IMR-90 (cell line): ENCODE data around the gene GPR62. TPM values are rescaled to one million over a fixed set of nuclear protein-coding genes. Genes with fewer than 3 reads are reported as not detected.
"Not testable (repeated sequence)": the region's sequence is repeated elsewhere in the genome, so short reads cannot be mapped to it uniquely, and the experiment has no call there.

Source experiments
- ATAC-seq: fragments of 200-7000 bp; cut with Tn5 transposase; 2 replicates; pipeline ENCODE4 v1.9.1; 2020; ENCODE audit warnings: low read depth, mild to moderate bottlenecking, moderate library complexity
- BruUV-seq: library from RNA; stranded (reverse); fragments of 400-500 nt; replicated peaks from 2 replicates; lab custom pipeline; 2021; lab: Mats Ljungman, UMichigan
- CTCF ChIA-PET: fragments of 300-600 bp; formaldehyde crosslinking; extraction: SDS; loops from one replicate; lab custom pipeline; 2021; ENCODE audit warnings: antibody characterized with exemption; lab: Yijun Ruan, JAX
- POLR2A ChIA-PET: fragments of 300-600 bp; sonication (Branson Sonifier 250); formaldehyde crosslinking; loops from one replicate; lab custom pipeline; 2022; ENCODE audit warnings: antibody characterized with exemption; ENCODE audit not compliant: unreplicated experiment; lab: Charles Lee
- DNase-seq: peaks from one replicate; pipeline ENCODE4 v3.0.0; 2013
- H2AFZ ChIP-seq: replicated peaks from 2 replicates; pipeline ENCODE3; 2013; ENCODE audit warnings: low read length, mild to moderate bottlenecking; ENCODE audit not compliant: poor library complexity
- H2AK5ac ChIP-seq: 2 replicates; pipeline ENCODE4 v1.6.1; 2013; ENCODE audit warnings: low read depth, low read length, inconsistent platforms
- H2AK9ac ChIP-seq: replicated peaks from 2 replicates; pipeline ENCODE3; 2013; ENCODE audit warnings: mild to moderate bottlenecking, low read depth, low read length, moderate library complexity; ENCODE audit not compliant: poor library complexity
- H2BK120ac ChIP-seq: 2 replicates; pipeline ENCODE4 v1.6.1; 2013; ENCODE audit warnings: low read depth, low read length, inconsistent platforms
- H2BK15ac ChIP-seq: 3 replicates; pipeline ENCODE4 v1.6.1; 2013; ENCODE audit warnings: low read depth, low read length, inconsistent platforms
- H2BK20ac ChIP-seq: 2 replicates; pipeline ENCODE4 v1.6.1; 2013; ENCODE audit warnings: low read depth, mild to moderate bottlenecking, inconsistent platforms, low read length, moderate library complexity
- H2BK5ac ChIP-seq: 2 replicates; pipeline ENCODE4 v1.6.1; 2013; ENCODE audit warnings: mild to moderate bottlenecking, low read depth, low read length, inconsistent platforms; ENCODE audit not compliant: poor library complexity, severe bottlenecking
- H3K14ac ChIP-seq: replicated peaks from 2 replicates; pipeline ENCODE4 v1.6.1; 2013; ENCODE audit warnings: low read depth, low read length, inconsistent platforms
- H3K18ac ChIP-seq: 2 replicates; pipeline ENCODE4 v1.6.1; 2013; ENCODE audit warnings: low read depth, low read length, control low read depth
- H3K23ac ChIP-seq: 2 replicates; pipeline ENCODE4 v1.6.1; 2013; ENCODE audit warnings: low read depth, low read length, inconsistent platforms
- H3K27ac ChIP-seq: 2 replicates; pipeline ENCODE4 v1.5.1; 2013; ENCODE audit warnings: mild to moderate bottlenecking, control low read depth, low read length; ENCODE audit not compliant: insufficient read depth
- H3K27me3 ChIP-seq: 2 replicates; pipeline ENCODE4 v1.6.1; 2013; ENCODE audit warnings: low read length; ENCODE audit not compliant: control insufficient read depth, insufficient read depth
- H3K36me3 ChIP-seq: 2 replicates; pipeline ENCODE4 v1.6.1; 2013; ENCODE audit warnings: low read length, mixed read lengths; ENCODE audit not compliant: control insufficient read depth, insufficient read depth
- H3K4ac ChIP-seq: 2 replicates; pipeline ENCODE4 v1.6.1; 2013; ENCODE audit warnings: low read depth, low read length, inconsistent platforms
- H3K4me1 ChIP-seq: 2 replicates; pipeline ENCODE4 v1.6.1; 2013; ENCODE audit warnings: low read length, mixed read lengths; ENCODE audit not compliant: control insufficient read depth, insufficient read depth
- H3K4me2 ChIP-seq: 2 replicates; pipeline ENCODE4 v1.6.1; 2013; ENCODE audit warnings: low read depth, mild to moderate bottlenecking, control low read depth, low read length, moderate library complexity
- H3K4me3 ChIP-seq: 2 replicates; pipeline ENCODE4 v1.5.1; 2013; ENCODE audit warnings: low read depth, mild to moderate bottlenecking, control low read depth, low read length, moderate library complexity; ENCODE audit not compliant: insufficient read depth
- H3K56ac ChIP-seq: 2 replicates; pipeline ENCODE4 v1.6.1; 2013; ENCODE audit warnings: low read length, inconsistent platforms; ENCODE audit not compliant: insufficient read depth; ENCODE audit errors: extremely low read depth
- H3K79me1 ChIP-seq, 2 experiments: 2 replicates each; pipeline ENCODE4 v1.6.1; 2013; ENCODE audit warnings: low read length in 2 of 2, inconsistent platforms in 1 of 2, low read depth in 1 of 2
- H3K9ac ChIP-seq: 2 replicates; pipeline ENCODE4 v1.6.1; 2013; ENCODE audit warnings: low read depth, low read length, control low read depth
- H3K9me1 ChIP-seq: 2 replicates; pipeline ENCODE4 v1.6.1; 2013; ENCODE audit warnings: low read length, inconsistent platforms; ENCODE audit not compliant: insufficient read depth
- H3K9me3 ChIP-seq: 2 replicates; pipeline ENCODE4 v1.6.1; 2013; ENCODE audit warnings: low read length; ENCODE audit not compliant: control insufficient read depth, insufficient read depth
- H4K20me1 ChIP-seq: 2 replicates; pipeline ENCODE4 v1.6.1; 2013; ENCODE audit warnings: low read length, inconsistent platforms; ENCODE audit not compliant: insufficient read depth
- H4K5ac ChIP-seq: 2 replicates; pipeline ENCODE4 v1.6.1; 2013; ENCODE audit warnings: mild to moderate bottlenecking, low read depth, low read length, control low read depth
- H4K8ac ChIP-seq, 2 experiments: 2 replicates each; pipeline ENCODE4 v1.6.1; 2013; ENCODE audit warnings: low read depth in 2 of 2, low read length in 2 of 2, control low read depth in 1 of 2, inconsistent platforms in 1 of 2
- H4K91ac ChIP-seq: 2 replicates; pipeline ENCODE4 v1.6.1; 2013; ENCODE audit warnings: low read depth, low read length, inconsistent platforms; ENCODE audit not compliant: insufficient read depth
- BHLHE40 ChIP-seq: fragments of 150-350 bp; IDR thresholded peaks from 2 replicates; pipeline ENCODE4 v1.6.1; 2016; ENCODE audit warnings: mild to moderate bottlenecking, low read depth, low read length
- CEBPB ChIP-seq: IDR thresholded peaks from 2 replicates; pipeline ENCODE4 v1.6.1; 2012; ENCODE audit warnings: low read depth, low read length, improper control_type of control experiment
- FOS ChIP-seq: fragments of 150-350 bp; IDR thresholded peaks from 2 replicates; pipeline ENCODE4 v1.6.1; 2016; ENCODE audit warnings: low read depth, low read length
- MAFK ChIP-seq: IDR thresholded peaks from 2 replicates; pipeline ENCODE4 v1.6.1; 2012; ENCODE audit warnings: low read depth, low read length, improper control_type of control experiment
- MAZ ChIP-seq: IDR thresholded peaks from 2 replicates; pipeline ENCODE4 v1.6.1; 2012; ENCODE audit warnings: low read depth, mild to moderate bottlenecking, low read length, improper control_type of control experiment, moderate library complexity, borderline replicate concordance
- POLR2A ChIP-seq: IDR thresholded peaks from 2 replicates; pipeline ENCODE4 v1.6.1; 2012; ENCODE audit warnings: mild to moderate bottlenecking, low read depth, low read length
- RCOR1 ChIP-seq: IDR thresholded peaks from 2 replicates; pipeline ENCODE4 v1.6.1; 2012; ENCODE audit warnings: mild to moderate bottlenecking, low read length, improper control_type of control experiment; ENCODE audit not compliant: insufficient replicate concordance
- SMC3 ChIP-seq: fragments of 150-350 bp; IDR thresholded peaks from 2 replicates; pipeline ENCODE4 v1.6.1; 2016; ENCODE audit warnings: low read depth, mild to moderate bottlenecking, antibody characterized with exemption, low read length, moderate library complexity
- USF2 ChIP-seq: fragments of 150-350 bp; IDR thresholded peaks from 2 replicates; pipeline ENCODE4 v1.6.1; 2017; ENCODE audit warnings: mild to moderate bottlenecking, antibody characterized with exemption, low read length, low read depth
- WGBS, 2 experiments: methylation state at CpG; one replicate each; pipeline versions ENCODE4 v1.1.5 to v1.1.7; 2013; ENCODE audit warnings: missing lambda C conversion rate in 2 of 2; ENCODE audit not compliant: insufficient read length in 1 of 2; ENCODE audit errors: extremely low coverage in 2 of 2; 5-methylcytosine and 5-hydroxymethylcytosine counted together
- dilution Hi-C: fragments of 300-500 bp; cut with HindIII; formaldehyde crosslinking; loops from one replicate; pipeline ENCODE4 v1.14.3; 2018; ENCODE audit warnings: low sequenced_read_pairs; ENCODE audit not compliant: unreplicated experiment
- in situ Hi-C: fragments of 300-500 bp; cut with MboI; formaldehyde crosslinking; loops from 3 replicates; pipeline ENCODE4 v1.14.3; 2019; ENCODE audit warnings: low sequenced_read_pairs, inconsistent platforms, mixed read lengths
- intact Hi-C: fragments of 100-400 bp; cut with micrococcal nuclease; formaldehyde crosslinking; loops from 2 replicates; pipeline ENCODE4 v1.10.0; 2022
- polyA plus RNA-seq, 3 experiments: library from polyadenylated mRNA; depleted of rRNA; stranded (reverse); fragments of >200 nt; gene quantifications; 2 replicates each; pipeline ENCODE4 v1.2.3, GENCODE V29; 2012; ENCODE audit warnings: low replicate concordance in 1 of 3
- total RNA-seq: library from RNA; depleted of rRNA; stranded (reverse); fragments of >200 nt; gene quantifications from 2 replicates; pipeline ENCODE4 v1.2.3, GENCODE V29; 2012

Gene GPR62
- total and polyA plus RNA-seq, 2 of the 4 experiments (the other 2 are of a cell fraction), result under 0.01 TPM; not detected in 1

GRCh38 chr3:51992017-51992682 is 37.0 kb downstream of the GPR62 start:
- POLR2A ChIA-PET, result interaction anchor here (0.6 to 1.8 kb wide), 2 partner anchors 9 to 21 kb away, joined by 3 to 6 read pairs; partner anchors contain the start of gene ACY1
- in situ Hi-C loops, result no loop called here
- WGBS, 2 experiments, result no CpG with 5 or more reads among the region's 3 CpGs

GRCh38 chr3:51993657-51994056 is 38.5 kb downstream of the GPR62 start:
- peaks cover 31% of the 10 kb centered on the region for H3K36me3 ChIP-seq
- H3K9me3 ChIP-seq, DNase-seq, H2AFZ ChIP-seq, H2BK15ac ChIP-seq, H3K9me1 ChIP-seq, H3K23ac ChIP-seq, H3K27me3 ChIP-seq, H4K8ac ChIP-seq, H3K27ac ChIP-seq, H3K4ac ChIP-seq, H4K5ac ChIP-seq, ATAC-seq, in situ Hi-C loops, H3K4me2 ChIP-seq, CTCF ChIA-PET, H3K14ac ChIP-seq, H3K56ac ChIP-seq, H2BK20ac ChIP-seq, H2AK9ac ChIP-seq, H2AK5ac ChIP-seq, POLR2A ChIA-PET, H3K18ac ChIP-seq, dilution Hi-C loops, H3K4me3 ChIP-seq, H2BK5ac ChIP-seq, H3K9ac ChIP-seq, H4K91ac ChIP-seq, H2BK120ac ChIP-seq: not testable (repeated sequence)
- peaks cover 11% of the 10 kb centered on the region for H3K4me1 ChIP-seq
- intact Hi-C loops, result loop anchor here (2.0 kb wide), 1 partner anchor 51 kb away; the partner anchor contains the start of gene PARP3
- no CpG with 5 or more reads among the region's 13 CpGs for WGBS, 2 experiments
- peaks cover 24 to 47% of the 10 kb centered on the region in 2 experiments; a peak in 3 of 4 replicates for H3K79me1 ChIP-seq
- H4K20me1 ChIP-seq, result peaks cover 18% of the 10 kb centered on the region; the same call in 1 of the 2 replicates
- BruUV-seq, result TSS peak; percentile 93

More at GRCh38 chr3:51992017-51992682, 37.0 kb downstream of the GPR62 start:
- Histone ChIP-seq H4K8ac (no peak overlapping the region), H2BK120ac (no peak overlapping the region), H3K56ac (no peak overlapping the region), H3K9me3 (no peaks in the 10 kb centered on the region), H2BK15ac (no peak overlapping the region), H3K4me2 (no peak overlapping the region), H3K36me3 (peaks cover 31% of the 10 kb centered on the region), H4K5ac (no peak overlapping the region), H4K91ac (no peak overlapping the region), H4K20me1 (peaks cover 18% of the 10 kb centered on the region; the same call in 1 of the 2 replicates), H2BK5ac (no peak overlapping the region), H3K18ac (no peak overlapping the region), H3K4ac (no peak overlapping the region), H3K23ac (no peak overlapping the region), H2AFZ (no peak overlapping the region), H3K9me1 (peaks cover 7% of the 10 kb centered on the region), H3K79me1 (peaks cover 24 to 53% of the 10 kb centered on the region in 2 experiments; a peak in 3 of 4 replicates), H2BK20ac (no peak overlapping the region), H2AK5ac (no peak overlapping the region), H3K4me1 (peaks cover 11% of the 10 kb centered on the region), H3K4me3 (no peak overlapping the region), H3K9ac (no peak overlapping the region), H3K27ac (no peak overlapping the region), H3K14ac (no peak overlapping the region), H2AK9ac (peak overlapping the region; percentile 19), H3K27me3 (no peaks in the 10 kb centered on the region)
- no peak for TF ChIP-seq BHLHE40
- no peak for TF ChIP-seq USF2
- TF ChIP-seq POLR2A, result no peak
- TF ChIP-seq SMC3, result no peak
- no peak for TF ChIP-seq RCOR1
- TF ChIP-seq MAFK, result no peak
- no peak for TF ChIP-seq FOS
- TF ChIP-seq CEBPB, result no peak
- TF ChIP-seq MAZ, result no peak
- CTCF ChIA-PET, result no interaction called here
- dilution Hi-C loops, result no loop called here
- intact Hi-C loops, result no loop called here
- no TSS peak for BruUV-seq
- DNase-seq (no peak), ATAC-seq (no peak)
